GM23248 (cell line): ENCODE measurements around the gene HIVEP3.

ENCODE experiments used
- EZH2 ChIP-seq: fragments of 200-600 bp; sonication (generic); IDR thresholded peaks from 2 replicates; pipeline ENCODE4 v1.6.1; 2018; ENCODE audit warnings: antibody characterized with exemption, mild to moderate bottlenecking; ENCODE audit not compliant: insufficient read depth, poor library complexity, severe bottlenecking
- EZH2phosphoT487 ChIP-seq: fragments of 200-600 bp; sonication (generic); IDR thresholded peaks from 2 replicates; pipeline ENCODE4 v1.6.1; 2018; ENCODE audit warnings: antibody characterized with exemption, moderate library complexity, mild to moderate bottlenecking, low read depth; ENCODE audit not compliant: insufficient read depth

- TF ChIP-seq EZH2phosphoT487 (no peak), EZH2 (no peak)
These were observed 55.0 kb downstream of the HIVEP3 start for GRCh38 chr1:41863718-41864117.
